ENCODE data around the gene ZPLD1. TPM values are rescaled to one million over a fixed set of nuclear protein-coding genes. Genes with fewer than 3 reads are reported as not detected.

The ZPLD1 gene
- total and polyA plus RNA-seq, 2 of the 8 experiments (the other 6 are each of a cell fraction or from before 2014, with no cell fraction given): not detected

- Histone ChIP-seq H4K91ac (replicated peaks; ENCODE audit: insufficient read length, low read length) (no peak overlapping the region), H3K9me3 (ENCODE audit: insufficient read depth in 2 of 2, low read depth in 1 of 2, low read length in 1 of 2) (peaks cover 0 to 2% of the 10 kb centered on the region in 2 experiments; a peak in 2 of 4 replicates), H2BK15ac (ENCODE audit: low read length) (no peak overlapping the region), H3K36me3 (ENCODE audit: control insufficient read depth in 2 of 4, insufficient read depth in 4 of 4, low read length in 3 of 4) (no peaks in the 10 kb centered on the region), H3K18ac (ENCODE audit: extremely low read depth, low read length) (no peak overlapping the region), H3K79me1 (ENCODE audit: low read depth, low read length) (no peaks in the 10 kb centered on the region), H3K23ac (ENCODE audit: insufficient read length) (no peak overlapping the region), H4K8ac (ENCODE audit: extremely low read depth, insufficient read depth, low read length) (no peak overlapping the region), H2BK12ac (ENCODE audit: low read depth, low read length) (no peak overlapping the region), H3K4me2 (ENCODE audit: insufficient read depth in 1 of 2, low read depth in 2 of 2, low read length in 2 of 2) (no peak overlapping the region), H3K4me1 (replicated peaks in 1 of 4; ENCODE audit: control insufficient read depth in 3 of 4, insufficient read depth in 4 of 4, low read length in 3 of 4) (no peaks in the 10 kb centered on the region), H3K4ac (replicated peaks; ENCODE audit: insufficient read length, low read depth, low read length) (no peak overlapping the region), H3K27me3 (replicated peaks in 1 of 4; ENCODE audit: control insufficient read depth in 3 of 4, extremely low read depth in 1 of 4, insufficient read depth in 3 of 4, low read length in 3 of 4) (no peaks in the 10 kb centered on the region), H3K14ac (ENCODE audit: insufficient read length) (no peak overlapping the region), H2AK5ac (ENCODE audit: low read depth, low read length) (no peak overlapping the region), H3K4me3 (ENCODE audit: extremely low read depth in 1 of 4, insufficient read depth in 2 of 4, low read depth in 3 of 4, low read length in 4 of 4) (no peak overlapping the region), H3K79me2 (ENCODE audit: control insufficient read depth in 1 of 2, insufficient read depth in 2 of 2, low read length in 2 of 2) (no peaks in the 10 kb centered on the region), H2BK5ac (ENCODE audit: low read depth, low read length) (no peak overlapping the region), H2BK20ac (ENCODE audit: low read length) (no peak overlapping the region), H3K56ac (replicated peaks; ENCODE audit: insufficient read length, low read depth, low read length) (no peak overlapping the region), H2BK120ac (replicated peaks; ENCODE audit: low read depth, low read length) (no peak overlapping the region), H2AFZ (ENCODE audit: low read length) (no peak overlapping the region), H3K23me2 (ENCODE audit: low read depth, low read length) (no peaks in the 10 kb centered on the region), H4K20me1 (replicated peaks in 1 of 2; ENCODE audit: control insufficient read depth in 1 of 2, insufficient read depth in 2 of 2, low read length in 2 of 2) (no peaks in the 10 kb centered on the region), H3K9ac (replicated peaks in 1 of 4; ENCODE audit: extremely low read depth in 1 of 4, low read depth in 3 of 4, low read length in 3 of 4) (no peak overlapping the region), H3K27ac (ENCODE audit: low read depth, low read length) (no peak overlapping the region), H4K5ac (ENCODE audit: insufficient read length, low read depth, low read length) (no peak overlapping the region)
- ChIA-PET POLR2A (ENCODE audit: partially characterized antibody) (no interaction called here), CTCF (ENCODE audit: partially characterized antibody) (no interaction called here)
- DNase-seq (ENCODE audit: low read depth in 1 of 2, low spot score in 2 of 2) (no peak), FAIRE-seq (no peak)
- TF ChIP-seq ATF3 (IDR thresholded peaks at IDR 0.05; ENCODE audit: insufficient read depth, low read depth, low read length) (no peak), RAD21 (IDR thresholded peaks at IDR 0.05 in 1 of 2, conservative IDR thresholded peaks at IDR 0.05 in 1 of 2; ENCODE audit: low read depth in 2 of 2, low read length in 2 of 2) (no peak), CHD1 (IDR thresholded peaks at IDR 0.05; ENCODE audit: low read depth, low read length) (no peak), FOSL1 (IDR thresholded peaks at IDR 0.05; ENCODE audit: insufficient read depth, low read depth, low read length) (no peak), TBP (IDR thresholded peaks at IDR 0.05; ENCODE audit: low read depth, low read length) (no peak), EZH2 (IDR thresholded peaks at IDR 0.05; ENCODE audit: low read depth, low read length, severe bottlenecking) (no peak), CHD2 (IDR thresholded peaks at IDR 0.05; ENCODE audit: low read length) (no peak), SP4 (IDR thresholded peaks at IDR 0.05; ENCODE audit: low read length) (no peak), SUZ12 (IDR thresholded peaks at IDR 0.05; ENCODE audit: low read length) (no peak), CBX5 (IDR thresholded peaks at IDR 0.05; ENCODE audit: low read depth, low read length) (no peak)
- WGBS, 2 experiments (ENCODE audit: extremely low coverage in 1 of 2, insufficient coverage in 1 of 2, insufficient read length in 1 of 2, insufficient replicate concordance in 2 of 2, low coverage in 1 of 2, low lambda C conversion rate in 2 of 2, missing lambda C conversion rate in 1 of 2): 88% methylated on average over 3 of the region's 3 CpGs; no CpG with 5 or more reads in 1 of the 2 experiments
Observed at GRCh38 chr3:102497571-102497970, 62.8 kb downstream of the ZPLD1 start.
